Measurements from ENCODE around the gene CHRM2.

DNA sequence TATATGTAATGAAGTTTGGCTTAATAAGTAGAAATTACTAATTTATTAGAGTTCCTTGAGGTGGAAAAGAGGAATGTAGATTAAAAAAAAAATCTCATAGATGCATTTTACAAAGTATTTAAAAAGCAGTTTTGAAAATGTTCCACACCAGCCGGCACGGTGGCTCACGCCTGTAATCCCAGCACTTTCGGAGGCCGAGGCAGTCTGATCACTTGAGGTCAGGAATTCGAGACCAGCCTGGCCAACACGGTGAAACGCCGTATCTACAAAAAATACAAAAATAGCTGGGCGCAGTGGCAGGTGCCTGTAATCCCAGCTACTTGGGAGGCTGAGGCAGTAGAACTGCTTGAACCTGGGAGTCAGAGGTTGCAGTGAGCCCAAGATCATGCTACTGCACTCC lies 3.2 kb upstream of the CHRM2 start:
- TF ChIP-seq EP300 (IDR thresholded peaks at IDR 0.05; ENCODE audit: borderline replicate concordance in 1 of 2, low read depth in 1 of 2, low read length in 1 of 2) (no peak), POLR2AphosphoS5 (IDR thresholded peaks at IDR 0.05; ENCODE audit: low read depth, low read length) (no peak), TCF12 (IDR thresholded peaks at IDR 0.05) (no peak)
- TF ChIP-seq, protein P1, sequence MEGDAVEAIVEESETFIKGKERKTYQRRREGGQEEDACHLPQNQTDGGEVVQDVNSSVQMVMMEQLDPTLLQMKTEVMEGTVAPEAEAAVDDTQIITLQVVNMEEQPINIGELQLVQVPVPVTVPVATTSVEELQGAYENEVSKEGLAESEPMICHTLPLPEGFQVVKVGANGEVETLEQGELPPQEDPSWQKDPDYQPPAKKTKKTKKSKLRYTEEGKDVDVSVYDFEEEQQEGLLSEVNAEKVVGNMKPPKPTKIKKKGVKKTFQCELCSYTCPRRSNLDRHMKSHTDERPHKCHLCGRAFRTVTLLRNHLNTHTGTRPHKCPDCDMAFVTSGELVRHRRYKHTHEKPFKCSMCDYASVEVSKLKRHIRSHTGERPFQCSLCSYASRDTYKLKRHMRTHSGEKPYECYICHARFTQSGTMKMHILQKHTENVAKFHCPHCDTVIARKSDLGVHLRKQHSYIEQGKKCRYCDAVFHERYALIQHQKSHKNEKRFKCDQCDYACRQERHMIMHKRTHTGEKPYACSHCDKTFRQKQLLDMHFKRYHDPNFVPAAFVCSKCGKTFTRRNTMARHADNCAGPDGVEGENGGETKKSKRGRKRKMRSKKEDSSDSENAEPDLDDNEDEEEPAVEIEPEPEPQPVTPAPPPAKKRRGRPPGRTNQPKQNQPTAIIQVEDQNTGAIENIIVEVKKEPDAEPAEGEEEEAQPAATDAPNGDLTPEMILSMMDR (IDR thresholded peaks at IDR 0.05), result no peak
- TF ChIP-seq, protein P2, sequence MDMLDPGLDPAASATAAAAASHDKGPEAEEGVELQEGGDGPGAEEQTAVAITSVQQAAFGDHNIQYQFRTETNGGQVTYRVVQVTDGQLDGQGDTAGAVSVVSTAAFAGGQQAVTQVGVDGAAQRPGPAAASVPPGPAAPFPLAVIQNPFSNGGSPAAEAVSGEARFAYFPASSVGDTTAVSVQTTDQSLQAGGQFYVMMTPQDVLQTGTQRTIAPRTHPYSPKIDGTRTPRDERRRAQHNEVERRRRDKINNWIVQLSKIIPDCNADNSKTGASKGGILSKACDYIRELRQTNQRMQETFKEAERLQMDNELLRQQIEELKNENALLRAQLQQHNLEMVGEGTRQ (IDR thresholded peaks at IDR 0.05; ENCODE audit: borderline replicate concordance, low read depth, low read length), result no peak
